IPS-18a (cell line): ENCODE data around the gene PAM16.
"Not testable (repeated sequence)": the region's sequence is repeated elsewhere in the genome, so short reads cannot be mapped to it uniquely, and the experiment has no call there.

Experiments
- H3K27ac ChIP-seq: one replicate; pipeline ENCODE4 v1.5.1; 2013; ENCODE audit warnings: low read length
- H3K27me3 ChIP-seq: one replicate; pipeline ENCODE4 v1.6.1; 2013; ENCODE audit warnings: mild to moderate bottlenecking, low read length; ENCODE audit not compliant: control insufficient read depth, insufficient read depth
- H3K36me3 ChIP-seq: one replicate; pipeline ENCODE4 v1.6.1; 2013; ENCODE audit warnings: low read depth, low read length; ENCODE audit not compliant: control insufficient read depth
- H3K4me1 ChIP-seq: one replicate; pipeline ENCODE4 v1.6.1; 2013; ENCODE audit warnings: low read depth, low read length; ENCODE audit not compliant: control insufficient read depth
- H3K4me3 ChIP-seq: one replicate; pipeline ENCODE4 v1.5.1; 2013; ENCODE audit warnings: low read length
- H3K9ac ChIP-seq: one replicate; pipeline ENCODE4 v1.6.1; 2013; ENCODE audit warnings: mild to moderate bottlenecking, low read length, moderate library complexity
- H3K9me3 ChIP-seq: one replicate; pipeline ENCODE4 v1.6.1; 2013; ENCODE audit warnings: low read depth, low read length; ENCODE audit not compliant: control insufficient read depth

Gene PAM16

DNA sequence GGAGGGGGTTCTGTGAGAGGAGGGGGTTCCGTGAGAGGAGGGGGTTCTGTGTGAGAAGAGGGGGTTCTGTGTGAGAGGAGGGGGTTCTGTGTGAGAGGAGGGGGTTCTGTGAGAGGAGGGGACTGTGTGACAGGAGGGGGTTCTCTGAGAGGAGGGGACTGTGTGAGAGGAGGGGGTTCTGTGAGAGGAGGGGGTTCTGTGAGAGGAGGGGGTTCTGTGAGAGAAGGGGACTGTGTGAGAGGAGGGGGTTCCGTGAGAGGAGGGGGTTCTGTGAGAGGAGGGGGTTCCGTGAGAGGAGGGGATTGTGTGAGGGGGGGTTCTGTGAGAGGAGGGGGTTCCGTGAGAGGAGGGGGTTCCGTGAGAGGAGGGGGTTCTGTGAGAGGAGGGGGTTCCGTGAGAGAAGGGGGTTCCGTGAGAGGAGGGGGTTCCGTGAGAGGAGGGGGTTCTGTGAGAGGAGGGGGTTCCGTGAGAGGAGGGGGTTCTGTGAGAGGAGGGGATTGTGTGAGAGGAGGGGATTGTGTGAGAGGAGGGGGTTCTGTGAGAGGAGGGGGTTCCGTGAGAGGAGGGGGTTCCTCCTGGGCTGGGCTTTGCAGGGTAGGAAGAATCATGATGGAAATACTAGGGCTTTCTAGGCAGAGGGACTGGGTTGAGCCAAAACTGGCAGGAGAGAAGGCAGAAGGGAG is 6.7 kb downstream of the PAM16 start:
- H3K27me3 ChIP-seq, H3K9ac ChIP-seq, H3K27ac ChIP-seq, H3K4me3 ChIP-seq, H3K9me3 ChIP-seq, H3K4me1 ChIP-seq, H3K36me3 ChIP-seq: not testable (repeated sequence)

DNA sequence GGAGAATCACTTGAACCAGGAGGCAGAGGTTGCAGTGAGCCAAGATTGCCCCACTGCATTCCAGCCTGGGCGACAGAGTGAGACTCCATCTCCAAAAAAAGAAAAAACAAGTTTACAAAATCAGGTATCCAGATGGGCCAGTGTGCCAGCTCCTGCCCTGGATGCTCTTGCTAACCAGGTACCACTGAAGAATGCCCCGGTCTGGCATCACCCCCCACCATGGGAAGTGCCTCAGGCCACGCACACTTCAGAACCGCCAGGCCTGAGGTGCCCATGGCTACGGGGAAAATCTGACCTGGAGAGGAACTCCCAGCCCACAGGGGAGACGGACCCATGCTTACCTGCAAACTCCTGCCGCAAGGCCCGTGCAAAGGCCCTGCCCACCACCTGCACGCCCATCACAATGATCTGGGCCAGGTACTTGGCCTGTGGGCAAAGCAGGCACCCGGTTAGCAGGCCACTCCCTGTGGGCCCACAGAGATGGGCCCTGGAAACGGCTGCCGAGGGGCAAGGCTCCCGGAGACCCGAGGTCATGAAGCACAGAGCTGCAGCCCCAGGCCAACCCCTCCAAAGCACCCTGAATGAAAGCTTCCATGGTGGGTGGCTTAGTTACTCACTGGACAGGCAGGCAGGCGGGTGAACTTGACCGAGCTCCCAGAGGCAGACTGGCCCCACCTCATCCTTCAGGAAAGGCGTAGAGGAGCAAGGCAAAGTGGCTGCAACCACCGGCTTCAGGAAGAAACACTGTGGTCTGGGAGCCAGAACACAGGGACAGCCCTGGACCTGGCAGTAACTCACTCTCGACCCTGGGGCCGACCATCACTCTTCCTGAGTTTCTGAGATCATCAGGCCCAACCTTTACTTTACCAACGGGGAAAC is 8.0 kb downstream of the PAM16 start:
- H3K4me1 ChIP-seq: no peaks in the 10 kb centered on the region
- no peaks in the 10 kb centered on the region for H3K27me3 ChIP-seq
- peaks cover 13% of the 10 kb centered on the region for H3K36me3 ChIP-seq
- no peak overlapping the region for H3K9ac ChIP-seq
- no peak overlapping the region for H3K4me3 ChIP-seq
- no peak overlapping the region for H3K27ac ChIP-seq
- no peaks in the 10 kb centered on the region for H3K9me3 ChIP-seq

DNA sequence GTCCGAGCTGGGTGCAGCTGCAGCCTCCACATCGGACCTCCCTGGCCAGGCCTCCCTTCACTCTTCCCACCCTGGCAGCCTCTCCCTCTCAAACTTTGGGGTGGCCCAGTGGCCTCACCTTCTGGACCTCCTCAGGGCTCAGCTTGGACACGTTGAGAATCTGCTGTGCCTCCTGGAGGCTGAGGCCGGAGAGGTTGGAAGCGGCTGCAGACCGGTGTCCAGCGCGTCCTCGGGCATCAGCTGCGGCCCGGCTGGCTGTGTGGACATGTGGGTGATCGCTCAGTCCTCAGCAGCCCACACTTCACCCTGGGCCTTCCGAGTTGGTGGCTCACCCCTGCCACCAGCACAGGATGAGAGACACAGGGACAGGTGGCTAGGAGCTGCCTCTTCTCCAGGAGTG is 9.9 kb downstream of the PAM16 start:
- Histone ChIP-seq H3K27me3 (no peaks in the 10 kb centered on the region), H3K4me3 (no peak overlapping the region), H3K9ac (no peak overlapping the region), H3K27ac (no peak overlapping the region), H3K4me1 (no peaks in the 10 kb centered on the region), H3K9me3 (no peaks in the 10 kb centered on the region), H3K36me3 (peaks cover 13% of the 10 kb centered on the region)

DNA sequence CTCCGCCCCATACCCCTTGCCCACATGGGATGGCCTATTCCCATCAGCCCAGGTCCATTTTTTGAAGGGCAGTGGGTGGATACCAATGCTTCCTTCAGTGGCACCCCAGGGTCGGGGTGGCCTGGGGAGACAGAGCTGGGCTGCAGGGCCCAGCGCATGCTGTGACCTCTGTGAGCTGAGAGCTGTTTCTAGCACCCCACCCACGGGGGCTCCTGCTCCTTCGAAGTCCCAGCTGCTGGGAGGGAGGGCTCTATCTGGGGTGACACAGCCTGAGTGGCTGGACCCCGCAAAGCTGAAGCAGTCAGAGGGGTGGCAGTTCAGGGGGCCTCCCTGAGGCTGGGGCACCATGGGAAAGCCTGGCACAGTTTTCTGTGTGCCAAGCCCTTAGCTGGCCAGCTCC is 10.7 kb downstream of the PAM16 start:
- no peaks in the 10 kb centered on the region for H3K9me3 ChIP-seq
- H3K27ac ChIP-seq: no peak overlapping the region
- no peak overlapping the region for H3K4me3 ChIP-seq
- peaks cover 16% of the 10 kb centered on the region for H3K36me3 ChIP-seq
- H3K27me3 ChIP-seq: no peaks in the 10 kb centered on the region
- H3K4me1 ChIP-seq: no peaks in the 10 kb centered on the region
- no peak overlapping the region for H3K9ac ChIP-seq

DNA sequence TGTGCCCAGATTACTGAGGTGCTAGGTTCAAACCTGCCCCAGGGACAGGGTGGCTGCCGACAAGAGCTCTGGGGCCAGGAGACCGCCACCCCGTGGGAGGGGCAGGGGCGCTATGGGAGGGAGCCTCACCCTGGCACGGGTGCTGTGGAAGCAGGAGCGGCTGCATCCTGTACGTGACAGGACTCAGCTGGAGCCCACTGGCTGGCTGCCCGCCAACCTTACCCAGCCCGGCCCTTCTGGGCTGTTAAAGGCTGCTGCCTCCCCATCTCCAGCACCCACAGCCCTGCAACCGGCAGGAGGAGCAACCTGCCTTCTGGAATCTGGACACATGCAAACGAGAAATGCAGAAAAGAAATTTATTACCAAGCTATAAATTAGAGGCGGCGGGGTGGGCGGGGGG is 11.2 kb downstream of the PAM16 start:
- Histone ChIP-seq H3K4me1 (no peaks in the 10 kb centered on the region), H3K27me3 (no peaks in the 10 kb centered on the region), H3K36me3 (peaks cover 16% of the 10 kb centered on the region), H3K9ac (no peak overlapping the region), H3K27ac (no peak overlapping the region), H3K4me3 (no peak overlapping the region), H3K9me3 (no peaks in the 10 kb centered on the region)

DNA sequence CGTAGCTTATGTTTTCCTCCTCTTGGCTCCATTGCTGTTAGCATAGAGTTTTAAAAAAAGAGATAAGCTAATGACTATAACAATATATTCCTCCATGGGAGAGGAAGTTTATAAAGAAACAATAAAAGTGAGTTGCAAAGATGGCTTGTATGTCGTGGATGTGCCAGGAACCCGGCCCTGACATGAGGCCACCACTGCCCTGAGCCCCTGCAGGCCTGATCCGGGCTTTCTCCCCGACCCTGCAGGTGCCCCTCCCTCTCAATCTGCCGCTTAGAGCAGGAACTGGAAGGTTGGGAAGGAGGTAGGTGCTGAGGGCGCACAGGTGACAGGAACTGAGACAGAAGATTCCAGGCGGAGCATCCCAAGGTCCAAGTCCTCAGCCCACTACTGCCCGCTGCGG is 11.7 kb downstream of the PAM16 start:
- H3K4me1 ChIP-seq: no peaks in the 10 kb centered on the region
- H3K4me3 ChIP-seq: no peak overlapping the region
- H3K36me3 ChIP-seq: peaks cover 16% of the 10 kb centered on the region
- H3K9me3 ChIP-seq: no peaks in the 10 kb centered on the region
- no peaks in the 10 kb centered on the region for H3K27me3 ChIP-seq
- no peak overlapping the region for H3K9ac ChIP-seq
- no peak overlapping the region for H3K27ac ChIP-seq

DNA sequence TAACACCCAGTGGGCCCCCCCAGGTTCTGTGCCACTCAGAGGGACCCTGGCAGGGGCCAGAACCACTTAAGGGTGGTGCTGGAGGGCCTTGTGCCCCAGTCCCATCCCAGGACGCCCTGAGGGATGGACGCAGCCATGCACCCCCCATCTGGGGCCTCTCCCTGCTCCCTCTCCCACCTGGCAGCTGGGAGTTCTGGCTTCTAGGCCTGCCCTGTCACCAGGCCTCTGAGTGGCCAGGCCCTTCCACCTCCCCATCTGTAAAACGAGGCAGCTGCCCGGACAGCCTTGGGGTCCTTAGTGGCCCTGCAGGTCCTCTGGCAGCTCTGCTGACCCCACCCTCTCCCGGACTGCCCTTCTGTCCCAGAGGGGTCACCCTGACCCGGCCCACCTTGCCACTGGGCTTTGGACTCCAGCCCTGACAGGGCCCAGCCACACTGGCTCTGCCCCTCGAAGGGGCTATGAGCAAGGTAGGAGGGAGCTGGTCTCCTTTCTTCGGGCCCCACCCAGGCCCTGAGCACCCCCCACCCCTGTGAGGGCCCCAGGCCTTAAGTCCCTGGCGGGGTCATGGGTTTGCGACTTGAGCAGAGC is 12.3 kb downstream of the PAM16 start:
- H3K9me3 ChIP-seq: no peaks in the 10 kb centered on the region
- H3K27me3 ChIP-seq: no peaks in the 10 kb centered on the region
- no peak overlapping the region for H3K9ac ChIP-seq
- H3K4me1 ChIP-seq: no peaks in the 10 kb centered on the region
- no peak overlapping the region for H3K27ac ChIP-seq
- H3K4me3 ChIP-seq: no peak overlapping the region
- H3K36me3 ChIP-seq: peaks cover 16% of the 10 kb centered on the region

DNA sequence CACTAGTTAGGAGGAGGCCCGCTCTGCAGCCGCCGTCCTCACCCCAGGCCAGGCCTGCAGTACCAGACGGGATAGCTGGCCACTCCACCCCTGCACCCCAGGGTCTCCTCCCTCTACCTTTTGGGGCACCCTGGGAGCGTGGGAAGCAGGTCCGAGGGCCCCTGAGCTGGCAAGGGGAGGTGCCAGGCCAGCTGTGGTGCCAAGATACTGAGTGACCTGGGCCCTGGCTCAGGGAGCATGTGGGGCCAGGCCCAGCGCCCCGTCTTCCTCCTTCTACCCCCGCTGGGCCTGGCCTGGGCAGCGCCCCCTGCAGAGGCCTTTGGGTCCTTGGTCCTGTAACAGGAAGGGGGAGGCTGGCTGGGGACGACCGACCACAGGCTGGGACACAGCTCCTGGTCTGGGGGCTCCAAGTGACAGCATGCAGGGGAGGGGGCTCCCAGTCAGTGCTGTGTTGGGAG is 13.0 kb downstream of the PAM16 start:
- Histone ChIP-seq H3K27ac (no peak overlapping the region), H3K36me3 (peaks cover 16% of the 10 kb centered on the region), H3K4me3 (no peak overlapping the region), H3K9me3 (no peaks in the 10 kb centered on the region), H3K9ac (no peak overlapping the region), H3K4me1 (no peaks in the 10 kb centered on the region), H3K27me3 (no peaks in the 10 kb centered on the region)

DNA sequence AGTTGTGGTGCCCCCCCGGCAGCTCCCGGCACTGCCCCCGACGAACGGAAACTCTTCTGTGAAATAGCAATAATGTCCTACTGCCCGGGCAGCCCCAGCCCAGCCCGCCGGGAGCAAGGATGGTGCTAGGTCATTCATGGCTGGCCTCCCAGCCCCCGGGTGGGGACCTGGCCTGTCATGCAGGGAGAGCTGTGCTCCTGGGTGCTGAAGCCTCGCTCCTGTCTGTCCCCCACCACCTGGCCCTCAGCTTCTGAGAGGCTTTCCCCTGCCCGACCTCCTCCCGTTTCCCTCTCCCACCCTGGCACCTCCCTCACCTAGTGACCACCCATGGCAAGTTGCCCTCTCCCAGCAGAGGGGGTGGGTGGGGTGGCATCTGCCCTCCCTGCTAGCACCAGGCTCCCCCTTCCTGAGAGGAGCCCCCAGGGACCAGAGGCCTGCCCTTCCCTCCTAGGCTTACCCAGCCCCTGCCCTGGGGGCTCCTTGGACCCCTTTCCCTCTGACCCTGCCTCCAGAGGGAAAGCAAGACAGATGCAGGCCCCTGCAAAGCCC is 13.5 kb downstream of the PAM16 start:
- Histone ChIP-seq H3K4me1 (no peaks in the 10 kb centered on the region), H3K9me3 (no peaks in the 10 kb centered on the region), H3K36me3 (peaks cover 16% of the 10 kb centered on the region), H3K27ac (no peak overlapping the region), H3K4me3 (no peak overlapping the region), H3K27me3 (no peaks in the 10 kb centered on the region), H3K9ac (no peak overlapping the region)

DNA sequence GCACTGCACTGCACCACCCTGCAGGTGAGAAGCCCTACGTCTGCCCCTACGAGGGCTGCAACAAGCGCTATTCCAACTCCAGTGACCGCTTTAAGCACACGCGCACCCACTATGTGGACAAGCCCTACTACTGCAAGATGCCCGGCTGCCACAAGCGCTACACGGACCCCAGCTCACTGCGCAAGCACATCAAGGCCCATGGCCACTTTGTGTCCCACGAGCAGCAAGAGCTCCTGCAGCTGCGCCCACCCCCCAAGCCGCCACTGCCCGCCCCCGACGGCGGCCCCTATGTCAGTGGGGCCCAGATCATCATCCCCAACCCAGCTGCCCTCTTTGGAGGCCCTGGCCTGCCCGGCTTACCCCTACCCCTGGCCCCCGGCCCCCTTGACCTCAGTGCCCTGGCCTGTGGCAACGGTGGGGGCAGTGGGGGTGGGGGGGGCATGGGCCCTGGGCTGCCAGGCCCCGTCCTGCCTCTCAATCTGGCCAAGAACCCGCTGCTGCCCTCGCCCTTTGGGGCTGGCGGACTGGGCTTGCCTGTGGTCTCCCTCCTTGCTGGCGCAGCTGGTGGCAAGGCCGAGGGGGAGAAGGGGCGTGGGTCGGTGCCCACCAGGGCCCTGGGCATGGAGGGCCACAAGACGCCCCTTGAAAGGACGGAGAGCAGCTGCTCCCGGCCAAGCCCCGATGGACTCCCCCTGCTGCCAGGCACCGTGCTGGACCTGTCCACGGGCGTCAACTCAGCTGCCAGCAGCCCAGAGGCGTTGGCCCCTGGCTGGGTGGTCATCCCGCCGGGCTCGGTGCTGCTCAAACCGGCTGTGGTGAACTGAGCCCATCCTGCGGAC is 14.2 kb downstream of the PAM16 start:
- Histone ChIP-seq H3K4me3 (no peak overlapping the region), H3K27me3 (no peaks in the 10 kb centered on the region), H3K9me3 (no peaks in the 10 kb centered on the region), H3K27ac (no peak overlapping the region), H3K9ac (no peak overlapping the region), H3K36me3 (peaks cover 16% of the 10 kb centered on the region), H3K4me1 (no peaks in the 10 kb centered on the region)
